Body of pancreas (tissue), 4 donors: Measurements from ENCODE around the gene SENP2.
"Not testable (repeated sequence)": the region's sequence is repeated elsewhere in the genome, so short reads cannot be mapped to it uniquely, and the experiment has no call there.

ENCODE experiments used
- POLR2A ChIP-seq, 3 donors: fragments of 450-650 bp; IDR thresholded peaks; one replicate each; pipeline ENCODE4 v1.6.1; 2016; ENCODE audit warnings: antibody characterized with exemption in 3 of 3, mild to moderate bottlenecking in 2 of 3
- TF ChIP-seq, protein P1 (sequence below), 7 experiments: fragments of 450-650 bp in 4 of 7; fragments of 200-600 bp in 3 of 7; sonication (generic) in 3 of 7; IDR thresholded peaks; one replicate each; pipeline ENCODE4 v1.5.1; 2016 to 2019; ENCODE audit warnings: antibody characterized with exemption in 7 of 7

DNA sequence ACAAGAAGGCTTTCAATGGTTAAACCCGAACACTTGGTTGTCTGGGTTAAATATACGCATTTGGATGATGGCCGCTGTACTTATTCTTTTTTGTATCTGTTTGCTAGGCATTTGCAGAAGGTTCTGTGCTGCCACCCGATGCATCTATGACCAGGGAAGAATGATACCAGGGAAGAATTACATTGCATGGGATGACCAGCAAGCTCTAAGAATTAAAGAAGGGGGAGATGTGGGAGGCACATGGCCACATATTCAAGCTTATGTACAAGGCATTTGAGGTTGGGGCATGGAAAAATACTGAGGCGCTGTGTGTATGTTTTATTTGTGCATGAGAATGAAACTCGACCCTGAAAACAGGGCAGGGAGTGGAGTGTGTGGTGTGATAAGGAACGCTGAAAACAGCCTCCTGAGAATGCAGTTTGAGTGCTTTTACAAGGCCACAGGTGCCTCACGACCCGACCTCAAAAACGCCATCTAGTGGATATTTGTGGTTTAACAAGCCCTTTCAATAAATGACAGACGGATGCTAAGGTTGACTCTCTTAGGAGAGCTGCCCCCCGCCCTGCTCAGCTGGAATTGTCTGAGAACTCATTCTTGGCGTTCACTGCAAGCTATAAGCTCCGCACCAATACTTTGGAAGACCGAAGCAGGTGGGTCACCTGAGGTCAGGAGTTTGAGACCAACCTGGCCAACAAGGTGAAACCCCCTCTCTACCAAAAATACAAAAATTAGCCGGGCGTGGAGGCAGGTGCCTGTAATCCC, 10.8 kb upstream of the SENP2 start:
- TF ChIP-seq, protein P1, sequence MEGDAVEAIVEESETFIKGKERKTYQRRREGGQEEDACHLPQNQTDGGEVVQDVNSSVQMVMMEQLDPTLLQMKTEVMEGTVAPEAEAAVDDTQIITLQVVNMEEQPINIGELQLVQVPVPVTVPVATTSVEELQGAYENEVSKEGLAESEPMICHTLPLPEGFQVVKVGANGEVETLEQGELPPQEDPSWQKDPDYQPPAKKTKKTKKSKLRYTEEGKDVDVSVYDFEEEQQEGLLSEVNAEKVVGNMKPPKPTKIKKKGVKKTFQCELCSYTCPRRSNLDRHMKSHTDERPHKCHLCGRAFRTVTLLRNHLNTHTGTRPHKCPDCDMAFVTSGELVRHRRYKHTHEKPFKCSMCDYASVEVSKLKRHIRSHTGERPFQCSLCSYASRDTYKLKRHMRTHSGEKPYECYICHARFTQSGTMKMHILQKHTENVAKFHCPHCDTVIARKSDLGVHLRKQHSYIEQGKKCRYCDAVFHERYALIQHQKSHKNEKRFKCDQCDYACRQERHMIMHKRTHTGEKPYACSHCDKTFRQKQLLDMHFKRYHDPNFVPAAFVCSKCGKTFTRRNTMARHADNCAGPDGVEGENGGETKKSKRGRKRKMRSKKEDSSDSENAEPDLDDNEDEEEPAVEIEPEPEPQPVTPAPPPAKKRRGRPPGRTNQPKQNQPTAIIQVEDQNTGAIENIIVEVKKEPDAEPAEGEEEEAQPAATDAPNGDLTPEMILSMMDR (IDR thresholded peaks at IDR 0.05): peak; percentile 54 to 82 (median 74)
- TF ChIP-seq POLR2A (IDR thresholded peaks at IDR 0.05): not testable (repeated sequence)
